K562 (cell line): ENCODE results near the gene C5orf24. TPM values are rescaled to one million over a fixed set of nuclear protein-coding genes. Genes with fewer than 3 reads are reported as not detected.
A peak's percentile ranks its signal among the peaks of the same experiment; 100 is the strongest.

Experiments used
- CEBPZ ChIP-seq: fragments of 150-350 bp; IDR thresholded peaks from 2 replicates; pipeline ENCODE4 v1.6.1; 2014; ENCODE audit warnings: low read depth, mild to moderate bottlenecking, low read length, borderline replicate concordance
- CLOCK ChIP-seq: fragments of 250-450 bp; sonication (Bioruptor Pico); IDR thresholded peaks from 2 replicates; pipeline ENCODE4 v1.4.0; 2020; ENCODE audit warnings: mild to moderate bottlenecking, moderate library complexity, borderline replicate concordance
- ELK3 ChIP-seq: fragments of 450-650 bp; formaldehyde crosslinking; IDR thresholded peaks from 2 replicates; pipeline ENCODE4 v1.4.0; 2020; ENCODE audit warnings: mild to moderate bottlenecking
- GTF2F1 ChIP-seq: IDR thresholded peaks from 2 replicates; pipeline ENCODE4 v1.6.1; 2011; ENCODE audit warnings: low read depth, low read length, improper control_type of control experiment
- MLX ChIP-seq, 2 experiments: fragments of 450-650 bp in 1 of 2; sonication (generic) in 1 of 2; formaldehyde crosslinking; conservative IDR thresholded peaks; 2 replicates each; pipeline versions ENCODE4 v1.4.0 to v1.8.1; 2020 to 2022; ENCODE audit warnings: mild to moderate bottlenecking in 1 of 2, missing genetic modification reagents in 1 of 2
- MYC ChIP-seq, 2 experiments: fragments of 250-450 bp in 1 of 2; sonication (Bioruptor Pico) in 1 of 2; IDR thresholded peaks; 2 replicates each; pipeline versions ENCODE4 v1.5.1 to v1.6.1; 2012 to 2021; ENCODE audit warnings: low read depth in 2 of 2, borderline replicate concordance in 1 of 2, improper control_type of control experiment in 1 of 2, low read length in 1 of 2, mild to moderate bottlenecking in 1 of 2, moderate library complexity in 1 of 2
- PRPF4 ChIP-seq: fragments of 200-400 bp; formaldehyde crosslinking; IDR thresholded peaks from one replicate; pipeline ENCODE4 v1.6.1; 2017; ENCODE audit warnings: low read length, low read depth, mild to moderate bottlenecking; ENCODE audit not compliant: insufficient read depth, poor library complexity, severe bottlenecking
- RFX5 ChIP-seq: IDR thresholded peaks from 2 replicates; pipeline ENCODE4 v1.6.1; 2011; ENCODE audit warnings: low read depth, mild to moderate bottlenecking, improper control_type of control experiment, low read length
- SMAD3 ChIP-seq: fragments of 450-650 bp; formaldehyde crosslinking; conservative IDR thresholded peaks from 2 replicates; pipeline ENCODE4 v1.4.0; 2020; ENCODE audit warnings: mild to moderate bottlenecking
- TAF9B ChIP-seq: fragments of 450-650 bp; IDR thresholded peaks from 2 replicates; pipeline ENCODE4 v1.6.1; 2018; ENCODE audit warnings: mild to moderate bottlenecking; ENCODE audit not compliant: partially characterized antibody
- ZNF785 ChIP-seq: fragments of 250-450 bp; sonication (Bioruptor Pico); IDR thresholded peaks from 2 replicates; pipeline ENCODE4 v1.4.0; 2020; ENCODE audit warnings: mild to moderate bottlenecking
- polyA plus RNA-seq, 8 experiments: library from polyadenylated mRNA; depleted of rRNA in 4 of 8; stranded (reverse) in 5 of 8; unstranded in 3 of 8; fragments of >200 nt; fragmentation: Nextera tagmentation in 2 of 8; fragmentation: Illumina TruSeq in 1 of 8; extraction: Ambion mirVana in 2 of 8; extraction: Trizol in 1 of 8; gene quantifications; 2 replicates each; pipeline versions ENCODE4 v1.2.1 to v1.2.3, GENCODE V29; 2011 to 2014; ENCODE audit warnings: inconsistent platforms in 1 of 8, missing spikeins in 1 of 8
- total RNA-seq, 7 experiments: library from RNA; depleted of rRNA in 6 of 7; stranded (reverse); fragments of >200 nt in 6 of 7; fragmentation: Illumina TruSeq in 2 of 7; extraction: Trizol in 2 of 7; gene quantifications; 2 replicates each; pipeline versions ENCODE4 v1.2.1 to v1.2.3, GENCODE V29; 2011 to 2021; ENCODE audit warnings: low replicate concordance in 1 of 7
- TF ChIP-seq, protein P1 (sequence below): fragments of 450-650 bp; formaldehyde crosslinking; IDR thresholded peaks from 2 replicates; pipeline ENCODE4 v1.4.0; 2022; ENCODE audit warnings: mild to moderate bottlenecking, moderate library complexity

C5orf24 gene
- total and polyA plus RNA-seq, 9 of the 15 experiments (the other 6 are each of a cell fraction or from before 2014, with no cell fraction given): 8.9 to 38.6 (median 28.4) TPM

GRCh38 chr5:134904610-134905245 is 59.0 kb downstream of the C5orf24 start, which contains the start of gene PCBD2 (continued):
- no peak for TF ChIP-seq SMAD3 (CRISPR knock-in tag)
- TF ChIP-seq CLOCK (CRISPR knock-in tag): no peak
- TF ChIP-seq RFX5: no peak
- no peak for TF ChIP-seq ELK3 (CRISPR knock-in tag)
- TF ChIP-seq ZNF785: no peak
- TF ChIP-seq GTF2F1: peak; percentile 75
- 0 out of 4 replicates have a peak, but pooled peaks of 1 of the 2 experiments have one; percentile 56 for TF ChIP-seq MLX (CRISPR knock-in tag; conservative IDR thresholded peaks at IDR 0.05)
- peak; percentile 76 for TF ChIP-seq MYC (IDR thresholded peaks at IDR 0.05; ENCODE audit: low read depth, low read length)
- no peak for TF ChIP-seq MYC (CRISPR knock-in tag; IDR thresholded peaks at IDR 0.05; ENCODE audit: borderline replicate concordance, low read depth)
- no peak for TF ChIP-seq PRPF4
- TF ChIP-seq TAF9B: no peak
- TF ChIP-seq, protein P1, sequence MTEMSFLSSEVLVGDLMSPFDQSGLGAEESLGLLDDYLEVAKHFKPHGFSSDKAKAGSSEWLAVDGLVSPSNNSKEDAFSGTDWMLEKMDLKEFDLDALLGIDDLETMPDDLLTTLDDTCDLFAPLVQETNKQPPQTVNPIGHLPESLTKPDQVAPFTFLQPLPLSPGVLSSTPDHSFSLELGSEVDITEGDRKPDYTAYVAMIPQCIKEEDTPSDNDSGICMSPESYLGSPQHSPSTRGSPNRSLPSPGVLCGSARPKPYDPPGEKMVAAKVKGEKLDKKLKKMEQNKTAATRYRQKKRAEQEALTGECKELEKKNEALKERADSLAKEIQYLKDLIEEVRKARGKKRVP (CRISPR knock-in tag): 0 out of 2 replicates have a peak, but pooled peaks have one; percentile 17
- no peak for TF ChIP-seq CEBPZ
